ENCODE results near the gene NME3. TPM values are rescaled to one million over a fixed set of nuclear protein-coding genes. Genes with fewer than 3 reads are reported as not detected.
A peak's percentile ranks its signal among the peaks of the same experiment; 100 is the strongest.

The NME3 gene
- total RNA-seq (2013; cell fraction: nucleolus; rRNA removed) = 32.8 and 43.7 TPM in 2 replicates
- total RNA-seq (2014; rRNA removed) = 49.8 and 55.5 TPM in 2 replicates
- 4.3 and 5.2 TPM in 2 replicates for total RNA-seq (2014; rRNA removed; fragmentation: Illumina TruSeq; extraction: Trizol)
- 46.7 and 47.7 TPM in 2 replicates for total RNA-seq (2021)
- polyA plus RNA-seq (2011; ENCODE audit: low read depth) = 10.7 TPM
- polyA plus RNA-seq (2011; rRNA removed) = 5.1 and 13.6 TPM in 2 replicates
- 28.1 and 60.3 TPM in 2 replicates for polyA plus RNA-seq (2011; cell fraction: cytosol; rRNA removed)
- polyA plus RNA-seq (2011; cell fraction: nucleus; rRNA removed) = 143 and 144 TPM in 2 replicates
- polyA plus RNA-seq (2012) = 44.8 and 49.8 TPM in 2 replicates
- polyA plus RNA-seq (2014; fragmentation: Illumina TruSeq; extraction: Trizol) = 0.81 TPM in 1 of 2 replicates, not detected in the other
- polyA plus RNA-seq (2014; fragmentation: Nextera tagmentation; extraction: Ambion mirVana) = 1 to 10 TPM in 1 of 2 experiments, under 1 TPM in 1; 0.61 to 4.6 TPM
- 51.7 and 63.4 TPM in 2 replicates for polyA plus RNA-seq (2014; rRNA removed)
- polyA plus RNA-seq (2016; fragmentation: Nextera tagmentation; extraction: Ambion mirVana) = 10 to 100 TPM; 39.5 to 41.1 TPM
- polyA minus RNA-seq (2011; rRNA and poly(A)+ RNA removed) = 1.2 and 7.4 TPM in 2 replicates
- polyA minus RNA-seq (2011; cell fraction: cytosol; rRNA and poly(A)+ RNA removed) = 2.3 and 5.2 TPM in 2 replicates
- polyA minus RNA-seq (2011; cell fraction: nucleus; rRNA and poly(A)+ RNA removed) = 22.5 and 26.6 TPM in 2 replicates
- Bru-seq, nascent RNA = percentile 78 among the genes with signal in this experiment
- BruChase-seq, experiment 1, labeled RNA remaining after a 6-hour chase = percentile 87 among the genes with signal in this experiment
- BruChase-seq, experiment 2, labeled RNA remaining after a 2-hour chase = percentile 74 among the genes with signal in this experiment
- long read RNA-seq, experiment 1, partial matches to known transcripts = 0 of 9 reads
- long read RNA-seq, experiment 1, other reads (novel, unspliced or antisense) = 1 of 9 reads
- long read RNA-seq, experiment 2, partial matches to known transcripts = 0 of 2 reads
- long read RNA-seq, experiment 2, other reads (novel, unspliced or antisense) = 0 of 2 reads

GRCh38 chr16:1771188-1771863 is at the start of gene NME3:
Gene NME3 (minus strand): TSS chr16:1771543. CDS start chr16:1771534, 9 bp downstream.
- WGBS (ENCODE audit: insufficient coverage, insufficient replicate concordance, low lambda C conversion rate, missing lambda C conversion rate) = under 1% methylated on average over 57 of the region's 79 CpGs
- ATAC-seq = peak; percentile 75
- BruUV-seq (replicated peaks) = no TSS peak
- in situ Hi-C loops (cut with MboI) (loop anchor here (5.0 kb wide), 1 partner anchor 59 kb away; no protein-coding TSS in a partner anchor), intact Hi-C loops (cut with micrococcal nuclease; ENCODE audit: unreplicated experiment) (loop anchor here (5.0 kb wide), 1 partner anchor 64 kb away; the partner anchor contains the start of gene MAPK8IP3)
- DNase-seq (ENCODE audit: low read depth, low spot score) = no peak
- POLR2A ChIA-PET = interaction anchor here (1.6 to 5.8 kb wide), 2 partner anchors 11 to 64 kb away, joined by 4 to 39 read pairs; partner anchors contain the start of genes NUBP2 and SPSB3
- Histone ChIP-seq H3K9me3 (replicated peaks; ENCODE audit: control insufficient read depth, insufficient read depth, low read length) (no peaks in the 10 kb centered on the region), H3K9ac (ENCODE audit: control insufficient read depth, insufficient read depth, low read length) (peak within 1 kb of the TSS; percentile 78), H3K27ac (ENCODE audit: control insufficient read depth, insufficient read depth) (peak within 1 kb of the TSS; percentile 89), H2AFZ (ENCODE audit: control insufficient read depth, low read depth, low read length) (peak within 1 kb of the TSS; percentile 61), H3K36me3 (ENCODE audit: control insufficient read depth in 2 of 2, insufficient read depth in 2 of 2, low read length in 1 of 2) (peaks cover 0 to 20% of the 10 kb centered on the region in 2 experiments; a peak in 3 of 4 replicates), H3K4me1 (ENCODE audit: control insufficient read depth, insufficient read depth, low read length) (peaks cover 15% of the 10 kb centered on the region), H3K27me3 (replicated peaks in 1 of 2; ENCODE audit: control insufficient read depth in 2 of 2, insufficient read depth in 2 of 2, low read length in 1 of 2) (no peaks in the 10 kb centered on the region), H3K4me2 (ENCODE audit: control insufficient read depth, insufficient read depth) (peak within 1 kb of the TSS; percentile 86), H4K20me1 (ENCODE audit: control insufficient read depth, insufficient read depth) (no peaks in the 10 kb centered on the region), H3K4me3 (peak within 1 kb of the TSS; percentile 100), H3K79me2 (ENCODE audit: control insufficient read depth, insufficient read depth, low read length) (peaks cover 43% of the 10 kb centered on the region)
- RAD21 ChIA-PET (ENCODE audit: unreplicated experiment) = interaction anchor here (3.1 kb wide), 1 partner anchor 11 kb away, joined by 22 read pairs; the partner anchor contains the start of genes NUBP2 and SPSB3
- CTCF ChIA-PET = interaction anchor here (1.9 kb wide), 1 partner anchor 11 kb away, joined by 12 read pairs; the partner anchor contains the start of genes NUBP2 and SPSB3
- SMC1A ChIA-PET (ENCODE audit: uncharacterized antibody, unreplicated experiment) = interaction anchor here (1.2 kb wide), 1 partner anchor 11 kb away, joined by 4 read pairs; the partner anchor contains the start of genes NUBP2 and SPSB3
- FAIRE-seq = peak; percentile 47
- no peak for TF ChIP-seq CEBPB (IDR thresholded peaks at IDR 0.05; ENCODE audit: borderline replicate concordance in 1 of 2, low read depth in 2 of 2, low read length in 2 of 2)
- TF ChIP-seq SUZ12 (IDR thresholded peaks at IDR 0.05; ENCODE audit: unreplicated experiment) = no peak
- no peak for TF ChIP-seq HDAC6 (IDR thresholded peaks at IDR 0.05; ENCODE audit: unreplicated experiment)
- TF ChIP-seq MTA2 (IDR thresholded peaks at IDR 0.05; ENCODE audit: low read depth) = no peak
- TF ChIP-seq ZBTB11 (CRISPR knock-in tag; IDR thresholded peaks at IDR 0.05) = no peak
- TF ChIP-seq SRF (IDR thresholded peaks at IDR 0.05; ENCODE audit: low read depth in 2 of 2, low read length in 2 of 2) = no peak
- TF ChIP-seq POLR2A (IDR thresholded peaks at IDR 0.05; ENCODE audit: low read depth, low read length) = peak; percentile 54; the same call in 1 of the 2 replicates
- TF ChIP-seq BACH1 (IDR thresholded peaks at IDR 0.05; ENCODE audit: borderline replicate concordance) = peak; percentile 64; the same call in 1 of the 2 replicates
- no peak for TF ChIP-seq FOXK2 (IDR thresholded peaks at IDR 0.05)
- no peak for TF ChIP-seq ZBTB33 (IDR thresholded peaks at IDR 0.05)
- no peak for TF ChIP-seq PAX8 (IDR thresholded peaks at IDR 0.05)
- no peak for TF ChIP-seq IKZF2 (IDR thresholded peaks at IDR 0.05)
- TF ChIP-seq TCF7 (IDR thresholded peaks at IDR 0.05; ENCODE audit: borderline replicate concordance) = no peak
- no peak for TF ChIP-seq KDM1A (IDR thresholded peaks at IDR 0.05; ENCODE audit: borderline replicate concordance)

Data from GM12878 (cell line).